ENCODE measurements around the gene PCGF1. TPM values are rescaled to one million over a fixed set of nuclear protein-coding genes. Genes with fewer than 3 reads are reported as not detected.

The PCGF1 gene
- total and polyA plus RNA-seq, 2 of the 13 experiments (the other 11 are each of a cell fraction or from before 2014, with no cell fraction given) = 20.4 to 22.6 TPM

DNA sequence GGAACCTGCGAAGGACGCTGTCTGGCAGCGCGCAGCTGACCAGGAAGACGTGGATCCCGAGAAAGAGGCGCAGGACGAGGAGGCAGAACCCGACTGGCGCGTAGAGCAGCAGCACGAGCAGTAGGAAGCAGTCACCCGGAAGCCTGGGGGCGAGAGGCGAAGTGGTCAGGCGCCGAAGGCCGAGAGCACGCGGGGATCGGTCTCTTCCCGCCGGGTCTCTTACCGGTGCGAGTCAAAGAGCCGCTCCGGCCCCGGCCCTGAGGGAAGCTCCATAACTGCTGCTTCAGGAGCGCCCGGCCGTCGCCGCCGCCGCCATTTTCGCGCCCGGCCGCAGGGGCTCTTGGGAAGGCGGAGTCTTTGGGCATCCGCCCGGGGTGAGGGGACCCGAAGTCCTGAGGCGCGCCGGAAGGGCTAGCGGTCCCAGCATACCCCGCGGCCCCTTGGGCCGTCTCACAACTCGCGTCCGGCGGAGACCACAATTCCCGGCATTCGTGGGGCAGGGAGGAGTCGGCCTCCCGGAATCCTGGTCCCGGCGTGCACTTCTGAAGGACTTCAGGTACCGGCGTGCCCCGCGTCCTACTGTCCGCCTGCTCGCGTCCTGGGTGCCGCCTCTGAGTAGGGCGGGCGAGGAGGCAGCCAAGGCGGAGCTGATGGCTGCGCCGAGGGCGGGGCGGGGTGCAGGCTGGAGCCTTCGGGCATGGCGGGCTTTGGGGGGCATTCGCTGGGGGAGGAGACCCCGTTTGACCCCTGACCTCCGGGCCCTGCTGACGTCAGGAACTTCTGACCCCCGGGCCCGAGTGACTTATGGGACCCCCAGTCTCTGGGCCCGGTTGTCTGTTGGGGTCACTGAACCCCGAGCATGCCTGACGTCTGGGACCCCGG lies 22.1 kb upstream of the PCGF1 start, which contains the start of the genes AUP1 and HTRA2 (continued):
- TF ChIP-seq, protein P1, sequence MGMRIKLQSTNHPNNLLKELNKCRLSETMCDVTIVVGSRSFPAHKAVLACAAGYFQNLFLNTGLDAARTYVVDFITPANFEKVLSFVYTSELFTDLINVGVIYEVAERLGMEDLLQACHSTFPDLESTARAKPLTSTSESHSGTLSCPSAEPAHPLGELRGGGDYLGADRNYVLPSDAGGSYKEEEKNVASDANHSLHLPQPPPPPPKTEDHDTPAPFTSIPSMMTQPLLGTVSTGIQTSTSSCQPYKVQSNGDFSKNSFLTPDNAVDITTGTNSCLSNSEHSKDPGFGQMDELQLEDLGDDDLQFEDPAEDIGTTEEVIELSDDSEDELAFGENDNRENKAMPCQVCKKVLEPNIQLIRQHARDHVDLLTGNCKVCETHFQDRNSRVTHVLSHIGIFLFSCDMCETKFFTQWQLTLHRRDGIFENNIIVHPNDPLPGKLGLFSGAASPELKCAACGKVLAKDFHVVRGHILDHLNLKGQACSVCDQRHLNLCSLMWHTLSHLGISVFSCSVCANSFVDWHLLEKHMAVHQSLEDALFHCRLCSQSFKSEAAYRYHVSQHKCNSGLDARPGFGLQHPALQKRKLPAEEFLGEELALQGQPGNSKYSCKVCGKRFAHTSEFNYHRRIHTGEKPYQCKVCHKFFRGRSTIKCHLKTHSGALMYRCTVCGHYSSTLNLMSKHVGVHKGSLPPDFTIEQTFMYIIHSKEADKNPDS (CRISPR knock-in tag; IDR thresholded peaks at IDR 0.05) = no peak
- TF ChIP-seq ZNF30 (CRISPR knock-in tag; IDR thresholded peaks at IDR 0.05) (no peak), NFE2L1 (CRISPR knock-in tag; IDR thresholded peaks at IDR 0.05; ENCODE audit: borderline replicate concordance) (0 out of 2 replicates have a peak, but pooled peaks have one; percentile 27), HOXA9 (CRISPR knock-in tag; IDR thresholded peaks at IDR 0.05; ENCODE audit: borderline replicate concordance) (peak; percentile 80), KLF16 (CRISPR knock-in tag; IDR thresholded peaks at IDR 0.05) (peak; percentile 88 to 90; a peak in 3 of 4 replicates), HNRNPUL1 (IDR thresholded peaks at IDR 0.05; ENCODE audit: low read depth, low read length) (peak; percentile 91), TMF1 (CRISPR knock-in tag; IDR thresholded peaks at IDR 0.05; ENCODE audit: low read depth) (peak; percentile 51; the same call in 1 of the 2 replicates), ZNF562 (CRISPR knock-in tag; IDR thresholded peaks at IDR 0.05; ENCODE audit: borderline replicate concordance) (no peak), U2AF2 (IDR thresholded peaks at IDR 0.05; ENCODE audit: low read depth, low read length) (no peak), NCOA1 (CRISPR knock-in tag; IDR thresholded peaks at IDR 0.05) (no peak), ZNF230 (CRISPR knock-in tag; IDR thresholded peaks at IDR 0.05) (0 out of 2 replicates have a peak, but pooled peaks have one; percentile 76), SAFB2 (CRISPR knock-in tag; IDR thresholded peaks at IDR 0.05; ENCODE audit: borderline replicate concordance, low read depth) (peak; percentile 14; the same call in 1 of the 2 replicates), ZNF350 (CRISPR knock-in tag; IDR thresholded peaks at IDR 0.05; ENCODE audit: borderline replicate concordance, low read depth) (peak; percentile 79; the same call in 1 of the 2 replicates)
- TF ChIP-seq, protein P2, sequence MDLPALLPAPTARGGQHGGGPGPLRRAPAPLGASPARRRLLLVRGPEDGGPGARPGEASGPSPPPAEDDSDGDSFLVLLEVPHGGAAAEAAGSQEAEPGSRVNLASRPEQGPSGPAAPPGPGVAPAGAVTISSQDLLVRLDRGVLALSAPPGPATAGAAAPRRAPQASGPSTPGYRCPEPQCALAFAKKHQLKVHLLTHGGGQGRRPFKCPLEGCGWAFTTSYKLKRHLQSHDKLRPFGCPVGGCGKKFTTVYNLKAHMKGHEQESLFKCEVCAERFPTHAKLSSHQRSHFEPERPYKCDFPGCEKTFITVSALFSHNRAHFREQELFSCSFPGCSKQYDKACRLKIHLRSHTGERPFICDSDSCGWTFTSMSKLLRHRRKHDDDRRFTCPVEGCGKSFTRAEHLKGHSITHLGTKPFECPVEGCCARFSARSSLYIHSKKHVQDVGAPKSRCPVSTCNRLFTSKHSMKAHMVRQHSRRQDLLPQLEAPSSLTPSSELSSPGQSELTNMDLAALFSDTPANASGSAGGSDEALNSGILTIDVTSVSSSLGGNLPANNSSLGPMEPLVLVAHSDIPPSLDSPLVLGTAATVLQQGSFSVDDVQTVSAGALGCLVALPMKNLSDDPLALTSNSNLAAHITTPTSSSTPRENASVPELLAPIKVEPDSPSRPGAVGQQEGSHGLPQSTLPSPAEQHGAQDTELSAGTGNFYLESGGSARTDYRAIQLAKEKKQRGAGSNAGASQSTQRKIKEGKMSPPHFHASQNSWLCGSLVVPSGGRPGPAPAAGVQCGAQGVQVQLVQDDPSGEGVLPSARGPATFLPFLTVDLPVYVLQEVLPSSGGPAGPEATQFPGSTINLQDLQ (CRISPR knock-in tag; IDR thresholded peaks at IDR 0.05) = no peak; the same call in 1 of the 2 replicates
- TF ChIP-seq, protein P3, sequence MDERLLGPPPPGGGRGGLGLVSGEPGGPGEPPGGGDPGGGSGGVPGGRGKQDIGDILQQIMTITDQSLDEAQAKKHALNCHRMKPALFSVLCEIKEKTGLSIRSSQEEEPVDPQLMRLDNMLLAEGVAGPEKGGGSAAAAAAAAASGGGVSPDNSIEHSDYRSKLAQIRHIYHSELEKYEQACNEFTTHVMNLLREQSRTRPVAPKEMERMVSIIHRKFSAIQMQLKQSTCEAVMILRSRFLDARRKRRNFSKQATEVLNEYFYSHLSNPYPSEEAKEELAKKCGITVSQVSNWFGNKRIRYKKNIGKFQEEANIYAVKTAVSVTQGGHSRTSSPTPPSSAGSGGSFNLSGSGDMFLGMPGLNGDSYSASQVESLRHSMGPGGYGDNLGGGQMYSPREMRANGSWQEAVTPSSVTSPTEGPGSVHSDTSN (CRISPR knock-in tag; IDR thresholded peaks at IDR 0.05) = no peak
- TF ChIP-seq, protein P4, sequence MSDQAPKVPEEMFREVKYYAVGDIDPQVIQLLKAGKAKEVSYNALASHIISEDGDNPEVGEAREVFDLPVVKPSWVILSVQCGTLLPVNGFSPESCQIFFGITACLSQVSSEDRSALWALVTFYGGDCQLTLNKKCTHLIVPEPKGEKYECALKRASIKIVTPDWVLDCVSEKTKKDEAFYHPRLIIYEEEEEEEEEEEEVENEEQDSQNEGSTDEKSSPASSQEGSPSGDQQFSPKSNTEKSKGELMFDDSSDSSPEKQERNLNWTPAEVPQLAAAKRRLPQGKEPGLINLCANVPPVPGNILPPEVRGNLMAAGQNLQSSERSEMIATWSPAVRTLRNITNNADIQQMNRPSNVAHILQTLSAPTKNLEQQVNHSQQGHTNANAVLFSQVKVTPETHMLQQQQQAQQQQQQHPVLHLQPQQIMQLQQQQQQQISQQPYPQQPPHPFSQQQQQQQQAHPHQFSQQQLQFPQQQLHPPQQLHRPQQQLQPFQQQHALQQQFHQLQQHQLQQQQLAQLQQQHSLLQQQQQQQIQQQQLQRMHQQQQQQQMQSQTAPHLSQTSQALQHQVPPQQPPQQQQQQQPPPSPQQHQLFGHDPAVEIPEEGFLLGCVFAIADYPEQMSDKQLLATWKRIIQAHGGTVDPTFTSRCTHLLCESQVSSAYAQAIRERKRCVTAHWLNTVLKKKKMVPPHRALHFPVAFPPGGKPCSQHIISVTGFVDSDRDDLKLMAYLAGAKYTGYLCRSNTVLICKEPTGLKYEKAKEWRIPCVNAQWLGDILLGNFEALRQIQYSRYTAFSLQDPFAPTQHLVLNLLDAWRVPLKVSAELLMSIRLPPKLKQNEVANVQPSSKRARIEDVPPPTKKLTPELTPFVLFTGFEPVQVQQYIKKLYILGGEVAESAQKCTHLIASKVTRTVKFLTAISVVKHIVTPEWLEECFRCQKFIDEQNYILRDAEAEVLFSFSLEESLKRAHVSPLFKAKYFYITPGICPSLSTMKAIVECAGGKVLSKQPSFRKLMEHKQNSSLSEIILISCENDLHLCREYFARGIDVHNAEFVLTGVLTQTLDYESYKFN (CRISPR knock-in tag; conservative IDR thresholded peaks at IDR 0.05) = peak; percentile 67
- TF ChIP-seq, protein P5, sequence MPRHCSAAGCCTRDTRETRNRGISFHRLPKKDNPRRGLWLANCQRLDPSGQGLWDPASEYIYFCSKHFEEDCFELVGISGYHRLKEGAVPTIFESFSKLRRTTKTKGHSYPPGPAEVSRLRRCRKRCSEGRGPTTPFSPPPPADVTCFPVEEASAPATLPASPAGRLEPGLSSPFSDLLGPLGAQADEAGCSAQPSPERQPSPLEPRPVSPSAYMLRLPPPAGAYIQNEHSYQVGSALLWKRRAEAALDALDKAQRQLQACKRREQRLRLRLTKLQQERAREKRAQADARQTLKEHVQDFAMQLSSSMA (CRISPR knock-in tag; IDR thresholded peaks at IDR 0.05) = peak; percentile 90
